ENCODE data around the gene SLCO1B1. TPM values are rescaled to one million over a fixed set of nuclear protein-coding genes. Genes with fewer than 3 reads are reported as not detected.

SLCO1B1 gene
- polyA plus RNA-seq (2012; ENCODE audit: insufficient read length, low read depth) = not detected

- no peak for TF ChIP-seq TAF1 (IDR thresholded peaks at IDR 0.05; ENCODE audit: borderline replicate concordance, insufficient read depth, low read length)
- TF ChIP-seq, protein P1, sequence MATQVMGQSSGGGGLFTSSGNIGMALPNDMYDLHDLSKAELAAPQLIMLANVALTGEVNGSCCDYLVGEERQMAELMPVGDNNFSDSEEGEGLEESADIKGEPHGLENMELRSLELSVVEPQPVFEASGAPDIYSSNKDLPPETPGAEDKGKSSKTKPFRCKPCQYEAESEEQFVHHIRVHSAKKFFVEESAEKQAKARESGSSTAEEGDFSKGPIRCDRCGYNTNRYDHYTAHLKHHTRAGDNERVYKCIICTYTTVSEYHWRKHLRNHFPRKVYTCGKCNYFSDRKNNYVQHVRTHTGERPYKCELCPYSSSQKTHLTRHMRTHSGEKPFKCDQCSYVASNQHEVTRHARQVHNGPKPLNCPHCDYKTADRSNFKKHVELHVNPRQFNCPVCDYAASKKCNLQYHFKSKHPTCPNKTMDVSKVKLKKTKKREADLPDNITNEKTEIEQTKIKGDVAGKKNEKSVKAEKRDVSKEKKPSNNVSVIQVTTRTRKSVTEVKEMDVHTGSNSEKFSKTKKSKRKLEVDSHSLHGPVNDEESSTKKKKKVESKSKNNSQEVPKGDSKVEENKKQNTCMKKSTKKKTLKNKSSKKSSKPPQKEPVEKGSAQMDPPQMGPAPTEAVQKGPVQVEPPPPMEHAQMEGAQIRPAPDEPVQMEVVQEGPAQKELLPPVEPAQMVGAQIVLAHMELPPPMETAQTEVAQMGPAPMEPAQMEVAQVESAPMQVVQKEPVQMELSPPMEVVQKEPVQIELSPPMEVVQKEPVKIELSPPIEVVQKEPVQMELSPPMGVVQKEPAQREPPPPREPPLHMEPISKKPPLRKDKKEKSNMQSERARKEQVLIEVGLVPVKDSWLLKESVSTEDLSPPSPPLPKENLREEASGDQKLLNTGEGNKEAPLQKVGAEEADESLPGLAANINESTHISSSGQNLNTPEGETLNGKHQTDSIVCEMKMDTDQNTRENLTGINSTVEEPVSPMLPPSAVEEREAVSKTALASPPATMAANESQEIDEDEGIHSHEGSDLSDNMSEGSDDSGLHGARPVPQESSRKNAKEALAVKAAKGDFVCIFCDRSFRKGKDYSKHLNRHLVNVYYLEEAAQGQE (IDR thresholded peaks at IDR 0.05; ENCODE audit: insufficient read depth in 1 of 2, low read depth in 2 of 2, low read length in 2 of 2) = no peak
- TF ChIP-seq SIN3A (IDR thresholded peaks at IDR 0.05; ENCODE audit: borderline replicate concordance, insufficient read depth, low read length) = no peak
- no peak for TF ChIP-seq POLR2AphosphoS5 (IDR thresholded peaks at IDR 0.05; ENCODE audit: low read depth, low read length)
- no peak for TF ChIP-seq FOXP2 (optimal IDR thresholded peaks at IDR 0.05; ENCODE audit: borderline replicate concordance, extremely low read depth, extremely low read length, insufficient read depth)
Measured at GRCh38 chr12:21130998-21131397, at the start of gene SLCO1B1. TSS of gene SLCO1B1 (plus strand) at chr12:21131194. CDS start at chr12:21141575, 10,381 bp downstream.

GRCh38 chr12:21111732-21112131 is 19.3 kb upstream of the SLCO1B1 start:
- TF ChIP-seq TAF1 (IDR thresholded peaks at IDR 0.05; ENCODE audit: borderline replicate concordance, insufficient read depth, low read length) = no peak
- no peak for TF ChIP-seq SIN3A (IDR thresholded peaks at IDR 0.05; ENCODE audit: borderline replicate concordance, insufficient read depth, low read length)
- no peak for TF ChIP-seq POLR2AphosphoS5 (IDR thresholded peaks at IDR 0.05; ENCODE audit: low read depth, low read length)
- TF ChIP-seq, protein P1 (IDR thresholded peaks at IDR 0.05; ENCODE audit: insufficient read depth in 1 of 2, low read depth in 2 of 2, low read length in 2 of 2) = no peak
- no peak for TF ChIP-seq FOXP2 (optimal IDR thresholded peaks at IDR 0.05; ENCODE audit: borderline replicate concordance, extremely low read depth, extremely low read length, insufficient read depth)

- TF ChIP-seq POLR2AphosphoS5 (IDR thresholded peaks at IDR 0.05; ENCODE audit: low read depth, low read length) (no peak), FOXP2 (optimal IDR thresholded peaks at IDR 0.05; ENCODE audit: borderline replicate concordance, extremely low read depth, extremely low read length, insufficient read depth) (no peak), SIN3A (IDR thresholded peaks at IDR 0.05; ENCODE audit: borderline replicate concordance, insufficient read depth, low read length) (no peak), TAF1 (IDR thresholded peaks at IDR 0.05; ENCODE audit: borderline replicate concordance, insufficient read depth, low read length) (no peak)
- TF ChIP-seq, protein P1 (IDR thresholded peaks at IDR 0.05; ENCODE audit: insufficient read depth in 1 of 2, low read depth in 2 of 2, low read length in 2 of 2) = no peak
Measured at GRCh38 chr12:21113266-21113665, 17.7 kb upstream of the SLCO1B1 start.

GRCh38 chr12:21117995-21118394 is 13.0 kb upstream of the SLCO1B1 start:
- TF ChIP-seq TAF1 (IDR thresholded peaks at IDR 0.05; ENCODE audit: borderline replicate concordance, insufficient read depth, low read length) (no peak), SIN3A (IDR thresholded peaks at IDR 0.05; ENCODE audit: borderline replicate concordance, insufficient read depth, low read length) (no peak), POLR2AphosphoS5 (IDR thresholded peaks at IDR 0.05; ENCODE audit: low read depth, low read length) (no peak), FOXP2 (optimal IDR thresholded peaks at IDR 0.05; ENCODE audit: borderline replicate concordance, extremely low read depth, extremely low read length, insufficient read depth) (no peak)
- TF ChIP-seq, protein P1 (IDR thresholded peaks at IDR 0.05; ENCODE audit: insufficient read depth in 1 of 2, low read depth in 2 of 2, low read length in 2 of 2) = no peak

DNA sequence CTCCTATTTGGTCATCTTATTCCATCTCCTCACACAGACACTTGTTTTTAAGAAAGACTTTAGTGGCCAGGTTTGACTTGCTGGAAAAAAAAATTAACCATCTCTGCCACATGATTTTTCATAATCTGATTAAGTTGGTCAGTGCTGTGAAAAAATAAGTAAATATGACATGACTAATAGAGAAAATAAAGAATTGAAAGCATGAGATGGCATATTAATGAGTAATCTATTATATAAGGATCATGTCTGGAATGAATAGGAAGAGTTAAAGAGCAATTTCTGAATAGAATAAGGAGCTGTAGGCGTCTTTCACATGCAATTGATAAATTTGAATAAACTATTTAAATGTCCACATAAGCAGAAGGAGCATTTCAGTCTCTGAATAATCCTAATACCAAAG is 12.2 kb upstream of the SLCO1B1 start:
- TF ChIP-seq, protein P1 (IDR thresholded peaks at IDR 0.05; ENCODE audit: insufficient read depth in 1 of 2, low read depth in 2 of 2, low read length in 2 of 2) = no peak
- TF ChIP-seq TAF1 (IDR thresholded peaks at IDR 0.05; ENCODE audit: borderline replicate concordance, insufficient read depth, low read length) (no peak), SIN3A (IDR thresholded peaks at IDR 0.05; ENCODE audit: borderline replicate concordance, insufficient read depth, low read length) (no peak), POLR2AphosphoS5 (IDR thresholded peaks at IDR 0.05; ENCODE audit: low read depth, low read length) (no peak), FOXP2 (optimal IDR thresholded peaks at IDR 0.05; ENCODE audit: borderline replicate concordance, extremely low read depth, extremely low read length, insufficient read depth) (no peak)

Measured in PFSK-1 (cell line).